ENCODE measurements around the gene DDX19B.

Gene DDX19B

GRCh38 chr16:70383421-70383960, 84.5 kb downstream of the DDX19B start:
- Histone ChIP-seq H3K9me3 (ENCODE audit: low read length) (no peaks in the 10 kb centered on the region), H3K4me1 (ENCODE audit: insufficient read depth, low read length) (peaks cover 11% of the 10 kb centered on the region), H3K36me3 (ENCODE audit: insufficient read depth, low read length) (peaks cover 11% of the 10 kb centered on the region), H3K4me3 (ENCODE audit: low read depth in 1 of 2, low read length in 2 of 2) (no peak overlapping the region), H3K27ac (ENCODE audit: low read depth, low read length) (no peak overlapping the region), H3K9ac (ENCODE audit: low read length) (no peak overlapping the region), H3K27me3 (ENCODE audit: control insufficient read depth in 1 of 2, insufficient read depth in 2 of 2, low read length in 2 of 2) (no peaks in the 10 kb centered on the region)

All from muscle layer of colon (tissue), 2 donors.